Prostate gland (tissue), 2 donors: ENCODE data around the gene RXRG. TPM values are rescaled to one million over a fixed set of nuclear protein-coding genes. Genes with fewer than 3 reads are reported as not detected.

Experiments
- DNase-seq: peaks from one replicate; pipeline ENCODE4 v3.0.0-alpha.2; 2019; ENCODE audit warnings: low spot score
- H3K27ac ChIP-seq, 2 donors: fragments of 200-600 bp; sonication (generic); 2 replicates each; pipeline ENCODE4 v1.5.1; 2017 to 2019
- H3K27me3 ChIP-seq: fragments of 200-600 bp; sonication (generic); replicated peaks from 2 replicates; pipeline ENCODE4 v1.5.1; 2019; ENCODE audit not compliant: insufficient read depth
- H3K36me3 ChIP-seq, 2 donors: fragments of 200-600 bp; sonication (generic); 1 replicate in 1 of 2; 2 replicates in 1 of 2; pipeline versions ENCODE4 v1.5.1 to v1.8.1; 2017 to 2019
- H3K4me1 ChIP-seq: fragments of 200-600 bp; sonication (generic); replicated peaks from 2 replicates; pipeline ENCODE4 v1.5.1; 2019
- H3K4me3 ChIP-seq, 2 donors: fragments of 200-600 bp; sonication (generic); 2 replicates each; pipeline ENCODE4 v1.5.1; 2017 to 2019
- H3K9me3 ChIP-seq: fragments of 200-600 bp; sonication (generic); 2 replicates; pipeline ENCODE4 v1.5.1; 2017
- POLR2A ChIP-seq: fragments of 450-650 bp; IDR thresholded peaks from one replicate; pipeline ENCODE4 v1.6.1; 2016; ENCODE audit warnings: antibody characterized with exemption, mild to moderate bottlenecking
- POLR2AphosphoS5 ChIP-seq: sonication (generic); formaldehyde crosslinking; IDR thresholded peaks from one replicate; pipeline ENCODE4 v1.6.1; 2017; ENCODE audit warnings: antibody characterized with exemption
- WGBS: methylation state at CpG from one replicate; pipeline ENCODE4 v1.1.5; 2018; 5-methylcytosine and 5-hydroxymethylcytosine counted together
- intact Hi-C: fragments of 100-400 bp; cut with DNase I; formaldehyde crosslinking; loops from one replicate; pipeline ENCODE4 v1.14.2; 2022
- total RNA-seq, 2 donors: library from RNA; depleted of rRNA; stranded (reverse); fragments of >200 nt; gene quantifications; one replicate each; pipeline ENCODE4 v1.1.0, GENCODE V29; 2016
- TF ChIP-seq, protein P1 (sequence below), 4 experiments: fragments of 200-600 bp in 2 of 4; fragments of 450-650 bp in 2 of 4; sonication (generic) in 2 of 4; IDR thresholded peaks; 1 replicate in 3 of 4; 2 replicates in 1 of 4; pipeline ENCODE4 v1.5.1; 2016 to 2019; ENCODE audit warnings: antibody characterized with exemption in 4 of 4, mild to moderate bottlenecking in 2 of 4, moderate library complexity in 2 of 4

RXRG gene
- 1 to 10 TPM in 1 of 2 donors, under 1 TPM in 1; 0.14 to 1.4 TPM for total RNA-seq

DNA sequence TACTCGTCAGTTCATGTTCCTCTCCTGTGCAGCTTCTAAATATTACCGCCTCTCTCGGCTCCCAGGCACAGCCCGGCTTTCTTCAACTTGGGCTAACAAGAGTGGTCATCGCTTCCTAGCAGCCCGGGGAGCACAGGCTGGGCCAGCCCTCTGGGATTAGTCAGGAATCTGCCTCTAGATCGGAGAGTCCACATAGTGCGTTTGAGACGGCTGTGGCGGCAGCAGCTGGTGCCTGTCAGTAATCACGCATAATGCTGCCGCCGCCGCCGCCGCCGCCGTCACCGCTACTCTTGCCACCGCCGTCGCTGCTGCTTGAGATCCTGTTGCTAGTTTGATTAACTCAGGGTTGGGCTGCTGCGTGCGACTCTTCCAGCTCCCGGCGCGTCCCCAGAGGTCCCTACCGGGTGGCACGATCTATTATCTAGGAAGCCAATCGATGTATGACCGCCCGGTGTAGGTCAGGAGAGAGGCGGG is at the start of gene RXRG:
RXRG (minus strand) TSS at position 230 of the 474 bp plus-strand sequence. CDS start 233 bp downstream, outside the sequence.
- peak; percentile 5 for DNase-seq
- 4% methylated on average over 30 of the region's 33 CpGs for WGBS
- Histone ChIP-seq H3K27me3 (no peaks in the 10 kb centered on the region), H3K36me3 (no peaks in the 10 kb centered on the region), H3K27ac (no peak within 1 kb of the TSS), H3K4me1 (no peaks in the 10 kb centered on the region), H3K9me3 (no peaks in the 10 kb centered on the region), H3K4me3 (peak within 1 kb of the TSS in 1 of 2 donors; percentile 20)
- TF ChIP-seq POLR2AphosphoS5 (no peak), POLR2A (no peak)
- TF ChIP-seq, protein P1, sequence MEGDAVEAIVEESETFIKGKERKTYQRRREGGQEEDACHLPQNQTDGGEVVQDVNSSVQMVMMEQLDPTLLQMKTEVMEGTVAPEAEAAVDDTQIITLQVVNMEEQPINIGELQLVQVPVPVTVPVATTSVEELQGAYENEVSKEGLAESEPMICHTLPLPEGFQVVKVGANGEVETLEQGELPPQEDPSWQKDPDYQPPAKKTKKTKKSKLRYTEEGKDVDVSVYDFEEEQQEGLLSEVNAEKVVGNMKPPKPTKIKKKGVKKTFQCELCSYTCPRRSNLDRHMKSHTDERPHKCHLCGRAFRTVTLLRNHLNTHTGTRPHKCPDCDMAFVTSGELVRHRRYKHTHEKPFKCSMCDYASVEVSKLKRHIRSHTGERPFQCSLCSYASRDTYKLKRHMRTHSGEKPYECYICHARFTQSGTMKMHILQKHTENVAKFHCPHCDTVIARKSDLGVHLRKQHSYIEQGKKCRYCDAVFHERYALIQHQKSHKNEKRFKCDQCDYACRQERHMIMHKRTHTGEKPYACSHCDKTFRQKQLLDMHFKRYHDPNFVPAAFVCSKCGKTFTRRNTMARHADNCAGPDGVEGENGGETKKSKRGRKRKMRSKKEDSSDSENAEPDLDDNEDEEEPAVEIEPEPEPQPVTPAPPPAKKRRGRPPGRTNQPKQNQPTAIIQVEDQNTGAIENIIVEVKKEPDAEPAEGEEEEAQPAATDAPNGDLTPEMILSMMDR (IDR thresholded peaks at IDR 0.05): no peak
- intact Hi-C loops: no loop called here

DNA sequence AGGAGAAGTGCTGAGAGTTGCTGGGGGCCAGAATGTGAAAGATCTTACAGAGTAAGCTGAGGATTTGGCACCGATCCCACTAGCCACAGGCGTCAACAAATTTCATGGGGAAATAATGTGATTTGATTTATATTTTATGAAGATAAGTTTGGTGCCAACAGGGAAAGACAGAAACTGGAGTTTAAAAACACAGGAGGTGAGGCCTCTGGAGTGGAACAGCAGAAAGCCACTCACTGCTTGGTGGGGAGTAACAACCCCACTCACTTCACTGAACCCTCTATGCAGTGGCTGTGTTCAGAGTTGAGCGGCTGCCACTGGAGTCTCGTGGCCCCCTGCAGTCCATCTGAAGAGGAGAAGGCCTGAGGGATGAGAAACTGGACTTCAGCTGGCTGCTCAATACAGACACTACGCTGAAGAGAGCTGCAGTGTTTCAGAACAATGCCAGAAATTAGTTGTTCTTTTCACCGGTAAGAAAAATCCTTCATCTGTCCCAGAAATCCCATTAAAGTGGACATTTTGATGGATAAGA is 48.0 kb upstream of the RXRG start:
- TF ChIP-seq, protein P1 (IDR thresholded peaks at IDR 0.05): no peak
- TF ChIP-seq POLR2A (no peak), POLR2AphosphoS5 (no peak)
- Histone ChIP-seq H3K27me3 (no peaks in the 10 kb centered on the region), H3K9me3 (no peaks in the 10 kb centered on the region), H3K4me3 (no peak overlapping the region), H3K4me1 (no peaks in the 10 kb centered on the region), H3K36me3 (no peaks in the 10 kb centered on the region), H3K27ac (no peak overlapping the region)
- DNase-seq: no peak
- WGBS: 74% methylated on average over 6 of the region's 6 CpGs
- intact Hi-C loops: no loop called here

DNA sequence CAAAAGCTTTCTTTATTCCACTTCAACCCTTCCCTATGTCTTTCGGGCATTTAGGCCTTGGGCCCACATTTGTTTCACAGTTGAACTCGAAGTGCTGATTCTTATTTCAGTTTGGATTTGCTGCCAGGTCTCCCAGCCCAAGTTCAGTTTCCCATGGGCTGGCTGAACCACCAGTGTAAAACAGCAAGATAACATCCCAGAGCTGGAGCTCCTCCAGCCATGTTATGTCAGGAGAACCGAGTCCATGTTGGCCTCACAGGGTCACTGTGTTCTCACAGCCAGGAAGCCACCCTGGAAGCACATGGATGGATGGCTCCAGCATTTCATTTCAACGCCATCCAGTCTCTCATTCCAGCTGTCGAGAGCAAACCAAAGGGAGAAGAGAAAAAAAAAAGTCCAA is 45.2 kb upstream of the RXRG start:
- Histone ChIP-seq H3K4me3 (no peak overlapping the region), H3K4me1 (no peaks in the 10 kb centered on the region), H3K9me3 (no peaks in the 10 kb centered on the region), H3K36me3 (no peaks in the 10 kb centered on the region), H3K27me3 (no peaks in the 10 kb centered on the region), H3K27ac (no peak overlapping the region)
- DNase-seq: no peak
- intact Hi-C loops: no loop called here
- WGBS: 66% methylated on average over 5 of the region's 5 CpGs
- TF ChIP-seq POLR2A: no peak
- no peak for TF ChIP-seq POLR2AphosphoS5
- TF ChIP-seq, protein P1 (IDR thresholded peaks at IDR 0.05): no peak

DNA sequence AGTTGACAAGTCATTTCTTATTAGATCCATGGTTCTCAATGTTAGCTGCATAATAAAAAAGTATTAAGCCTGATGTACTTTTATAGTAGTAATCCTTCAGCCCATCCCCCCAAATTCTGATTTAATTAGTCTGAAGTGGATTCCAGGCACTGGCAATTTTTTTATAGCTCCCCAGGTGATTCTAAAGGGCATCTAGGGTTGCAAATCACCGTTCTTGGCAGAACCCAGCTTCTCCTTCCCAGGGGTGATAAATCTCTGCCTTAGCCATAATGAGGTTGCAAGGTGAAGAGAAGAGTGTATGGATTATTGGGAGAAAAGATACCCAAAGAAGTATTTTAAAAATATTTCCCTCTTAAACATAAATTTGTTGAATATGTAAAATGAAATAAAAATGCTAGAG is 43.0 kb upstream of the RXRG start:
- Histone ChIP-seq H3K36me3 (no peaks in the 10 kb centered on the region), H3K27ac (no peak overlapping the region), H3K27me3 (no peaks in the 10 kb centered on the region), H3K4me1 (no peaks in the 10 kb centered on the region), H3K4me3 (no peak overlapping the region), H3K9me3 (no peaks in the 10 kb centered on the region)
- no peak for DNase-seq
- TF ChIP-seq POLR2A (no peak), POLR2AphosphoS5 (no peak)
- TF ChIP-seq, protein P1 (IDR thresholded peaks at IDR 0.05): no peak
- intact Hi-C loops: no loop called here
- 22% methylated on average over 1 of the region's 1 CpG for WGBS

DNA sequence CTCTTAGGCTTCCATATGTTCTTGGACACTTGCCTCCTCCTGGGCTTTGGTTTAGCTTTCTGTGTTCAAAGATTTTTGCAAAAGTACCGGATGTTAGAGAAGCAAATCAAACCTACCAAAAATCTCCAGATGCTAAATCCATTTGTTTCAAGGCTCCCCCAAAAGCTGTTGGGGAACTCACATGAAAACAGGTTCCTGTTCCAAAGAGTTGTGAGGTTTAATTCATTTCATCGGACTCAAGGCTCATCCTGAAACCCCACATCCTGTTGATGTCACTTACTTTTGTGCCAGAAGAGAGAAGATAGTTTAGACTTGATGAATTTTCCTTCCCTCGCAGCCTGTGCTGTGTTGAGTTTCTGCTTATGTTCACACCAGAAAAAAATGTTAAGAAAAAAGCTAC is 41.7 kb upstream of the RXRG start:
- no peaks in the 10 kb centered on the region for H3K36me3 ChIP-seq
- TF ChIP-seq POLR2A (no peak), POLR2AphosphoS5 (no peak)
- TF ChIP-seq, protein P1 (IDR thresholded peaks at IDR 0.05): no peak
- 74% methylated on average over 3 of the region's 3 CpGs for WGBS
- H3K4me3 ChIP-seq: no peak overlapping the region
- no peaks in the 10 kb centered on the region for H3K4me1 ChIP-seq
- intact Hi-C loops: no loop called here
- no peaks in the 10 kb centered on the region for H3K27me3 ChIP-seq
- DNase-seq: no peak
- no peak overlapping the region for H3K27ac ChIP-seq
- no peaks in the 10 kb centered on the region for H3K9me3 ChIP-seq
